IMR-90 (cell line): Measurements from ENCODE around the gene INTS14. TPM values are rescaled to one million over a fixed set of nuclear protein-coding genes. Genes with fewer than 3 reads are reported as not detected.
A peak's percentile ranks its signal among the peaks of the same experiment; 100 is the strongest.

Experiments used
- ATAC-seq: fragments of 200-7000 bp; cut with Tn5 transposase; 2 replicates; pipeline ENCODE4 v1.9.1; 2020; ENCODE audit warnings: low read depth, mild to moderate bottlenecking, moderate library complexity
- BruUV-seq: library from RNA; stranded (reverse); fragments of 400-500 nt; replicated peaks from 2 replicates; lab custom pipeline; 2021; lab: Mats Ljungman, UMichigan
- CTCF ChIA-PET: fragments of 300-600 bp; formaldehyde crosslinking; extraction: SDS; loops from one replicate; lab custom pipeline; 2021; ENCODE audit warnings: antibody characterized with exemption; lab: Yijun Ruan, JAX
- POLR2A ChIA-PET: fragments of 300-600 bp; sonication (Branson Sonifier 250); formaldehyde crosslinking; loops from one replicate; lab custom pipeline; 2022; ENCODE audit warnings: antibody characterized with exemption; ENCODE audit not compliant: unreplicated experiment; lab: Charles Lee
- DNase-seq: peaks from one replicate; pipeline ENCODE4 v3.0.0; 2013
- H2AFZ ChIP-seq: replicated peaks from 2 replicates; pipeline ENCODE3; 2013; ENCODE audit warnings: low read length, mild to moderate bottlenecking; ENCODE audit not compliant: poor library complexity
- H2AK5ac ChIP-seq: 2 replicates; pipeline ENCODE4 v1.6.1; 2013; ENCODE audit warnings: low read depth, low read length, inconsistent platforms
- H2AK9ac ChIP-seq: replicated peaks from 2 replicates; pipeline ENCODE3; 2013; ENCODE audit warnings: mild to moderate bottlenecking, low read depth, low read length, moderate library complexity; ENCODE audit not compliant: poor library complexity
- H2BK120ac ChIP-seq: 2 replicates; pipeline ENCODE4 v1.6.1; 2013; ENCODE audit warnings: low read depth, low read length, inconsistent platforms
- H2BK15ac ChIP-seq: 3 replicates; pipeline ENCODE4 v1.6.1; 2013; ENCODE audit warnings: low read depth, low read length, inconsistent platforms
- H2BK20ac ChIP-seq: 2 replicates; pipeline ENCODE4 v1.6.1; 2013; ENCODE audit warnings: low read depth, mild to moderate bottlenecking, inconsistent platforms, low read length, moderate library complexity
- H2BK5ac ChIP-seq: 2 replicates; pipeline ENCODE4 v1.6.1; 2013; ENCODE audit warnings: mild to moderate bottlenecking, low read depth, low read length, inconsistent platforms; ENCODE audit not compliant: poor library complexity, severe bottlenecking
- H3K14ac ChIP-seq: replicated peaks from 2 replicates; pipeline ENCODE4 v1.6.1; 2013; ENCODE audit warnings: low read depth, low read length, inconsistent platforms
- H3K18ac ChIP-seq: 2 replicates; pipeline ENCODE4 v1.6.1; 2013; ENCODE audit warnings: low read depth, low read length, control low read depth
- H3K23ac ChIP-seq: 2 replicates; pipeline ENCODE4 v1.6.1; 2013; ENCODE audit warnings: low read depth, low read length, inconsistent platforms
- H3K27ac ChIP-seq: 2 replicates; pipeline ENCODE4 v1.5.1; 2013; ENCODE audit warnings: mild to moderate bottlenecking, control low read depth, low read length; ENCODE audit not compliant: insufficient read depth
- H3K27me3 ChIP-seq: 2 replicates; pipeline ENCODE4 v1.6.1; 2013; ENCODE audit warnings: low read length; ENCODE audit not compliant: control insufficient read depth, insufficient read depth
- H3K36me3 ChIP-seq: 2 replicates; pipeline ENCODE4 v1.6.1; 2013; ENCODE audit warnings: low read length, mixed read lengths; ENCODE audit not compliant: control insufficient read depth, insufficient read depth
- H3K4ac ChIP-seq: 2 replicates; pipeline ENCODE4 v1.6.1; 2013; ENCODE audit warnings: low read depth, low read length, inconsistent platforms
- H3K4me1 ChIP-seq: 2 replicates; pipeline ENCODE4 v1.6.1; 2013; ENCODE audit warnings: low read length, mixed read lengths; ENCODE audit not compliant: control insufficient read depth, insufficient read depth
- H3K4me2 ChIP-seq: 2 replicates; pipeline ENCODE4 v1.6.1; 2013; ENCODE audit warnings: low read depth, mild to moderate bottlenecking, control low read depth, low read length, moderate library complexity
- H3K4me3 ChIP-seq: 2 replicates; pipeline ENCODE4 v1.5.1; 2013; ENCODE audit warnings: low read depth, mild to moderate bottlenecking, control low read depth, low read length, moderate library complexity; ENCODE audit not compliant: insufficient read depth
- H3K56ac ChIP-seq: 2 replicates; pipeline ENCODE4 v1.6.1; 2013; ENCODE audit warnings: low read length, inconsistent platforms; ENCODE audit not compliant: insufficient read depth; ENCODE audit errors: extremely low read depth
- H3K79me1 ChIP-seq, 2 experiments: 2 replicates each; pipeline ENCODE4 v1.6.1; 2013; ENCODE audit warnings: low read length in 2 of 2, inconsistent platforms in 1 of 2, low read depth in 1 of 2
- H3K9ac ChIP-seq: 2 replicates; pipeline ENCODE4 v1.6.1; 2013; ENCODE audit warnings: low read depth, low read length, control low read depth
- H3K9me1 ChIP-seq: 2 replicates; pipeline ENCODE4 v1.6.1; 2013; ENCODE audit warnings: low read length, inconsistent platforms; ENCODE audit not compliant: insufficient read depth
- H3K9me3 ChIP-seq: 2 replicates; pipeline ENCODE4 v1.6.1; 2013; ENCODE audit warnings: low read length; ENCODE audit not compliant: control insufficient read depth, insufficient read depth
- H4K20me1 ChIP-seq: 2 replicates; pipeline ENCODE4 v1.6.1; 2013; ENCODE audit warnings: low read length, inconsistent platforms; ENCODE audit not compliant: insufficient read depth
- H4K5ac ChIP-seq: 2 replicates; pipeline ENCODE4 v1.6.1; 2013; ENCODE audit warnings: mild to moderate bottlenecking, low read depth, low read length, control low read depth
- H4K8ac ChIP-seq, 2 experiments: 2 replicates each; pipeline ENCODE4 v1.6.1; 2013; ENCODE audit warnings: low read depth in 2 of 2, low read length in 2 of 2, control low read depth in 1 of 2, inconsistent platforms in 1 of 2
- H4K91ac ChIP-seq: 2 replicates; pipeline ENCODE4 v1.6.1; 2013; ENCODE audit warnings: low read depth, low read length, inconsistent platforms; ENCODE audit not compliant: insufficient read depth
- BHLHE40 ChIP-seq: fragments of 150-350 bp; IDR thresholded peaks from 2 replicates; pipeline ENCODE4 v1.6.1; 2016; ENCODE audit warnings: mild to moderate bottlenecking, low read depth, low read length
- CEBPB ChIP-seq: IDR thresholded peaks from 2 replicates; pipeline ENCODE4 v1.6.1; 2012; ENCODE audit warnings: low read depth, low read length, improper control_type of control experiment
- CHD1 ChIP-seq: IDR thresholded peaks from 2 replicates; pipeline ENCODE4 v1.6.1; 2012; ENCODE audit warnings: low read depth, low read length, improper control_type of control experiment
- CTCF ChIP-seq: conservative IDR thresholded peaks from 2 replicates; pipeline ENCODE4 v1.5.1; 2012; ENCODE audit warnings: mild to moderate bottlenecking, low read depth, low read length, improper control_type of control experiment
- ELK1 ChIP-seq: fragments of 150-350 bp; IDR thresholded peaks from 2 replicates; pipeline ENCODE4 v1.6.1; 2016; ENCODE audit warnings: low read depth, mild to moderate bottlenecking, low read length, moderate library complexity, borderline replicate concordance
- FOS ChIP-seq: fragments of 150-350 bp; IDR thresholded peaks from 2 replicates; pipeline ENCODE4 v1.6.1; 2016; ENCODE audit warnings: low read depth, low read length
- MAFK ChIP-seq: IDR thresholded peaks from 2 replicates; pipeline ENCODE4 v1.6.1; 2012; ENCODE audit warnings: low read depth, low read length, improper control_type of control experiment
- MAZ ChIP-seq: IDR thresholded peaks from 2 replicates; pipeline ENCODE4 v1.6.1; 2012; ENCODE audit warnings: low read depth, mild to moderate bottlenecking, low read length, improper control_type of control experiment, moderate library complexity, borderline replicate concordance
- MXI1 ChIP-seq: IDR thresholded peaks from 2 replicates; pipeline ENCODE4 v1.6.1; 2012; ENCODE audit warnings: low read depth, mild to moderate bottlenecking, low read length, moderate library complexity, borderline replicate concordance
- POLR2A ChIP-seq: IDR thresholded peaks from 2 replicates; pipeline ENCODE4 v1.6.1; 2012; ENCODE audit warnings: mild to moderate bottlenecking, low read depth, low read length
- RAD21 ChIP-seq: IDR thresholded peaks from 2 replicates; pipeline ENCODE4 v1.6.1; 2012; ENCODE audit warnings: low read length, improper control_type of control experiment
- RCOR1 ChIP-seq: IDR thresholded peaks from 2 replicates; pipeline ENCODE4 v1.6.1; 2012; ENCODE audit warnings: mild to moderate bottlenecking, low read length, improper control_type of control experiment; ENCODE audit not compliant: insufficient replicate concordance
- RFX5 ChIP-seq: IDR thresholded peaks from 2 replicates; pipeline ENCODE4 v1.8.0; 2012; ENCODE audit warnings: low read depth, mild to moderate bottlenecking, low read length, moderate library complexity
- SMC3 ChIP-seq: fragments of 150-350 bp; IDR thresholded peaks from 2 replicates; pipeline ENCODE4 v1.6.1; 2016; ENCODE audit warnings: low read depth, mild to moderate bottlenecking, antibody characterized with exemption, low read length, moderate library complexity
- USF2 ChIP-seq: fragments of 150-350 bp; IDR thresholded peaks from 2 replicates; pipeline ENCODE4 v1.6.1; 2017; ENCODE audit warnings: mild to moderate bottlenecking, antibody characterized with exemption, low read length, low read depth
- WGBS, 2 experiments: methylation state at CpG; one replicate each; pipeline versions ENCODE4 v1.1.5 to v1.1.7; 2013; ENCODE audit warnings: missing lambda C conversion rate in 2 of 2; ENCODE audit not compliant: insufficient read length in 1 of 2; ENCODE audit errors: extremely low coverage in 2 of 2; 5-methylcytosine and 5-hydroxymethylcytosine counted together
- dilution Hi-C: fragments of 300-500 bp; cut with HindIII; formaldehyde crosslinking; loops from one replicate; pipeline ENCODE4 v1.14.3; 2018; ENCODE audit warnings: low sequenced_read_pairs; ENCODE audit not compliant: unreplicated experiment
- in situ Hi-C: fragments of 300-500 bp; cut with MboI; formaldehyde crosslinking; loops from 3 replicates; pipeline ENCODE4 v1.14.3; 2019; ENCODE audit warnings: low sequenced_read_pairs, inconsistent platforms, mixed read lengths
- intact Hi-C: fragments of 100-400 bp; cut with micrococcal nuclease; formaldehyde crosslinking; loops from 2 replicates; pipeline ENCODE4 v1.10.0; 2022
- polyA plus RNA-seq, 3 experiments: library from polyadenylated mRNA; depleted of rRNA; stranded (reverse); fragments of >200 nt; gene quantifications; 2 replicates each; pipeline ENCODE4 v1.2.3, GENCODE V29; 2012; ENCODE audit warnings: low replicate concordance in 1 of 3
- total RNA-seq: library from RNA; depleted of rRNA; stranded (reverse); fragments of >200 nt; gene quantifications from 2 replicates; pipeline ENCODE4 v1.2.3, GENCODE V29; 2012

Gene INTS14
- total and polyA plus RNA-seq, 2 of the 4 experiments (the other 2 are of a cell fraction): 22.9 to 39.5 TPM

- Histone ChIP-seq H3K4ac (no peak overlapping the region), H4K5ac (no peak overlapping the region), H2AK5ac (0 out of 2 replicates have a peak overlapping the region, but pooled peaks have one; percentile 1), H2AK9ac (peak overlapping the region; percentile 25), H3K14ac (no peak overlapping the region), H3K9ac (no peak overlapping the region), H3K79me1 (peaks cover 12 to 32% of the 10 kb centered on the region in 2 experiments; a peak in 3 of 4 replicates), H3K56ac (no peak overlapping the region), H3K18ac (no peak overlapping the region), H3K27ac (no peak overlapping the region), H2BK15ac (no peak overlapping the region), H3K9me1 (peaks cover 13% of the 10 kb centered on the region), H3K4me2 (no peak overlapping the region), H3K36me3 (no peaks in the 10 kb centered on the region), H2BK120ac (no peak overlapping the region), H2BK5ac (no peak overlapping the region), H4K8ac (no peak overlapping the region), H3K4me3 (no peak overlapping the region), H4K20me1 (no peaks in the 10 kb centered on the region), H3K23ac (peak overlapping the region; percentile 71; the same call in 1 of the 2 replicates), H3K27me3 (no peaks in the 10 kb centered on the region), H3K4me1 (peaks cover 4% of the 10 kb centered on the region), H4K91ac (no peak overlapping the region), H2AFZ (no peak overlapping the region), H2BK20ac (0 out of 2 replicates have a peak overlapping the region, but pooled peaks have one; percentile 4), H3K9me3 (no peaks in the 10 kb centered on the region)
- ATAC-seq (no peak), DNase-seq (no peak)
- dilution Hi-C loops (no loop called here), intact Hi-C loops (no loop called here), in situ Hi-C loops (loop anchor here (25.0 kb wide), 1 partner anchor 674 kb away; the partner anchor contains the start of gene DIS3L)
- ChIA-PET CTCF (no interaction called here), POLR2A (no interaction called here)
- BruUV-seq: no TSS peak
- 92% methylated on average over 2 of the region's 6 CpGs; no CpG with 5 or more reads in 1 of the 2 experiments for WGBS, 2 experiments
- TF ChIP-seq CTCF (no peak), RFX5 (no peak), CEBPB (no peak), MAZ (no peak), RAD21 (no peak), MAFK (no peak), POLR2A (no peak), ELK1 (no peak), RCOR1 (no peak), BHLHE40 (no peak), USF2 (no peak), SMC3 (no peak), CHD1 (no peak), MXI1 (no peak), FOS (no peak)
Measured at GRCh38 chr15:65612949-65613744, 2.2 kb upstream of the INTS14 start.
